Tibial nerve (tissue), 4 donors: Measurements from ENCODE around the gene MAT1A.
"Not testable (repeated sequence)": the region's sequence is repeated elsewhere in the genome, so short reads cannot be mapped to it uniquely, and the experiment has no call there.

Experiments
- CTCF ChIP-seq, 5 experiments: fragments of 200-600 bp in 3 of 5; fragments of 450-650 bp in 2 of 5; sonication (generic) in 3 of 5; IDR thresholded peaks; one replicate each; pipeline ENCODE4 v1.5.1; 2016 to 2019; ENCODE audit warnings: antibody characterized with exemption in 5 of 5, mild to moderate bottlenecking in 3 of 5, moderate library complexity in 2 of 5
- EP300 ChIP-seq, 2 donors: sonication (generic); formaldehyde crosslinking; IDR thresholded peaks; one replicate each; pipeline ENCODE4 v1.6.1; 2017; ENCODE audit warnings: antibody characterized with exemption in 2 of 2, mild to moderate bottlenecking in 1 of 2
- POLR2A ChIP-seq, 2 donors: fragments of 450-650 bp; IDR thresholded peaks; one replicate each; pipeline ENCODE4 v1.6.1; 2017; ENCODE audit warnings: antibody characterized with exemption in 2 of 2, mild to moderate bottlenecking in 2 of 2, moderate library complexity in 2 of 2

GRCh38 chr10:80256798-80257197, 32.7 kb downstream of the MAT1A start:
- not testable (repeated sequence) for TF ChIP-seq CTCF, POLR2A, EP300 (IDR thresholded peaks at IDR 0.05)
